CD1c-positive myeloid dendritic cell (primary cell): ENCODE measurements around the gene MTMR4.
A peak's percentile ranks its signal among the peaks of the same experiment; 100 is the strongest.
"Not testable (repeated sequence)": the region's sequence is repeated elsewhere in the genome, so short reads cannot be mapped to it uniquely, and the experiment has no call there.

Source experiments
- DNase-seq: peaks from one replicate; pipeline ENCODE4 v3.0.0-alpha.2; 2016; ENCODE audit errors: extremely low spot score

The MTMR4 gene

GRCh38 chr17:58492238-58493121 is 22.0 kb downstream of the MTMR4 start:
- no peak for DNase-seq

GRCh38 chr17:58491510-58492045 is 22.9 kb downstream of the MTMR4 start:
- DNase-seq: no peak

DNA sequence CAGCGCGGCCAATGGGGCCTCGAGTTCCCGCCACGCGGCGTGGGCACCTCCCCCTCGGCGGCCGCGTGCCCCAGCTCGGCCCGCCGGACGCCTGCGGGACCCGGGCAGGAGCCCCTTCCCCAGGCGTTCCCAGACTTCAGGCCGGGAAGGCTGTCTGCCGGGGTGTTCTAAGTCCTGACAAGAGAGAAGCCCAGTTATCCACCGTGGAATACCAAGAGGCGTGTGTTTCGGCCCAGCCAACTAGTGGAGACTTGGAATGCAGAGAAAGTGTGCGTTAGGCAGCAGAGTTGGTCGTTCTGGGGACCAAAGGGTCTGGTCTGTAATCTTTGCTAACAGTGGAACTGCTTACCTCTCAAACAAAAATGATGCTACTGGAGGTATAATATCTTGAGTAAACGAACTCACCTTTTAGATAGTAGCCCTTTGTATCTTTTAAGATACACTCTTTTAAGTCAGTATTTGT is 26.0 kb downstream of the MTMR4 start:
- DNase-seq: no peak

GRCh38 chr17:58487589-58488427 is 26.6 kb downstream of the MTMR4 start, which contains the start of gene HSF5:
TSS of gene HSF5 (minus strand) at chr17:58488408. CDS start at chr17:58488274, 134 bp downstream.
- DNase-seq: peak; percentile 73

- no peak for DNase-seq
Observed at GRCh38 chr17:58484600-58484999, 29.8 kb downstream of the MTMR4 start.

DNA sequence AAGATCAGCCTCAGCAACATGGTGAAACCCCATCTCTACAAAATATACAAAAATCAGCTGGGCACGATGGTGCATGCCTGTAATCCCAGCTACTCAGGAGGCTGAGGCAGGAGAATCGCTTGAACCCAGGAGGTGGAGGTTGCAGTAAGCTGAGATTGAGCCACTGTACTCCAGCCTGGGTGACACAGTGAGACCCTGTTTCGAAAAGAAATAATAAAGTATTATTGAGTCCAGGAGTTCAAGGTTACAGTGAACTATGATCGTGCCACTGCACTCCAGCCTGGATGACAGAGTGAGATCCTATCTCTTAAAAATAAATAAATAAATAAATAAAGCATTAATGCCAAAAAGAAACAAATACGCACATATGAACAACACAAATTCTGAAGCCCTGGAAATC is 32.6 kb downstream of the MTMR4 start:
- DNase-seq: not testable (repeated sequence)

GRCh38 chr17:58480090-58480489 is 34.3 kb downstream of the MTMR4 start:
- DNase-seq: peak; percentile 4

- no peak for DNase-seq
Observed at GRCh38 chr17:58476812-58477211, 37.6 kb downstream of the MTMR4 start.

GRCh38 chr17:58475985-58476384 is 38.5 kb downstream of the MTMR4 start:
- no peak for DNase-seq

- no peak for DNase-seq
Observed at GRCh38 chr17:58470356-58470755, 44.1 kb downstream of the MTMR4 start.

- no peak for DNase-seq
Observed at GRCh38 chr17:58468944-58469343, 45.5 kb downstream of the MTMR4 start.

DNA sequence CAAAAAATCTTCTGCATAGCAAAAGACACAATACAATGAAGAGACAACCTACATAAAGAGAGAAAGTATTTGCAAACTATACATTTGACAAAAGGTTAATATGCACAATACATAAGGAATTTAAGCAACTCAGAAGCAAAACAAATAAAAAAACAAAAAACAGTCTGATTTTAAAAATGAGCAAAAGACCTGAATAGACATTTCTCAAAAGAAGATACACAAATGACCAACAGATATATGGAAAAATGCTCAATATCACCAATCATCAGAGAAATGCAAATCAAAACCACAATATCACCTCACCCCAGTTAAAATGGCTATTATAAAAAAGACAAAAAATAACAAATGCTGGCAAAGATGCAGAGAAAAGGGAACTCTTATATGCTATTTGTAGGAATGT is 58.9 kb downstream of the MTMR4 start:
- DNase-seq: no peak

GRCh38 chr17:58452738-58453137 is 61.7 kb downstream of the MTMR4 start:
- no peak for DNase-seq

- DNase-seq: peak; percentile 85
Observed at GRCh38 chr17:58447039-58447975, 67.1 kb downstream of the MTMR4 start.

GRCh38 chr17:58446086-58446485 is 68.4 kb downstream of the MTMR4 start:
- DNase-seq: no peak
